ENCODE results near the gene NCAM2. TPM values are rescaled to one million over a fixed set of nuclear protein-coding genes. Genes with fewer than 3 reads are reported as not detected.
"Not testable (repeated sequence)": the region's sequence is repeated elsewhere in the genome, so short reads cannot be mapped to it uniquely, and the experiment has no call there.

NCAM2 gene
- total RNA-seq, 4 donors from 2014 or later, result 3.2 to 9.1 (median 4.6) TPM

DNA sequence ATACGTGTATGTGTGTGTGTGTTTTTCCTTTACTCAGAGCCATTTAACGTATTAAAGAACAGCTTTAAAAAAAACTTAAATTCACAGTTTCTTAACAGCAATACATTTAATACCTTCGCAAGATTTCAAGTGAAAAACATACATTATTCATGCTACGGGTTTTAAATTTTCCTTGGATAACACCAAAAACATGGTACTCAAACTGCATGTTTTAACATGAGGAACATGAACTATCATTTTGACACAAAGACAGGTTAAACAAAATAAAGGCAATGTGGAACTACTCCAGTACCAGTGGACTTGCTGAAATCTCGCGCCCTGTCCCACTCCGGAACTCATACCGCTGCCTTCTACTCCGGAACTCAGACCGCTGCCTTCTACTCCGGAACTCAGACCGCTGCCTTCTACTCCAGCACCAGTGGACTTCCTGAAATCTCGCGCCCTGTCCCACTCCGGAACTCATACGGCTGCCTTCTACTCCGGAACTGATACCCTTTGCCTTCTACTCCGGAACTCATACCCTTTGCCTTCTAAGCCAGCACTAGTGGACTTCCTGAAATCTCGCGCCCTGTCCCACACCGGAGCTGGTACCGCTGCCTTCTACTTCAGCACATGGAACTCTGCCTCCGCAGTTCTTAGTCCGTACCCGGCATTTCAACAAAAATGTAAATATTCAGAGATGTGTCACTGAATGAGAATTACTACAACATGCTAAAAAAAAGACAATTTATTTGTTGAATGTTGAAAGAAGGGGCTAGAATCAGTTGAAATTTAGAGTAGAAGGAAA, 148.6 kb downstream of the NCAM2 start:
- Histone ChIP-seq H3K4me3 (no peak overlapping the region), H3K36me3 (no peaks in the 10 kb centered on the region), H3K27ac (no peak overlapping the region), H3K9me3 (no peaks in the 10 kb centered on the region), H3K27me3 (no peaks in the 10 kb centered on the region), H3K4me1 (no peaks in the 10 kb centered on the region)
- 98% methylated on average over 15 to 22 of the region's 25 CpGs for WGBS, 2 donors (ENCODE audit: low coverage in 1 of 2)
- TF ChIP-seq EP300 (IDR thresholded peaks at IDR 0.05) (no peak), POLR2AphosphoS5 (IDR thresholded peaks at IDR 0.05) (no peak), POLR2A (IDR thresholded peaks at IDR 0.05) (no peak)
- TF ChIP-seq, protein P1, sequence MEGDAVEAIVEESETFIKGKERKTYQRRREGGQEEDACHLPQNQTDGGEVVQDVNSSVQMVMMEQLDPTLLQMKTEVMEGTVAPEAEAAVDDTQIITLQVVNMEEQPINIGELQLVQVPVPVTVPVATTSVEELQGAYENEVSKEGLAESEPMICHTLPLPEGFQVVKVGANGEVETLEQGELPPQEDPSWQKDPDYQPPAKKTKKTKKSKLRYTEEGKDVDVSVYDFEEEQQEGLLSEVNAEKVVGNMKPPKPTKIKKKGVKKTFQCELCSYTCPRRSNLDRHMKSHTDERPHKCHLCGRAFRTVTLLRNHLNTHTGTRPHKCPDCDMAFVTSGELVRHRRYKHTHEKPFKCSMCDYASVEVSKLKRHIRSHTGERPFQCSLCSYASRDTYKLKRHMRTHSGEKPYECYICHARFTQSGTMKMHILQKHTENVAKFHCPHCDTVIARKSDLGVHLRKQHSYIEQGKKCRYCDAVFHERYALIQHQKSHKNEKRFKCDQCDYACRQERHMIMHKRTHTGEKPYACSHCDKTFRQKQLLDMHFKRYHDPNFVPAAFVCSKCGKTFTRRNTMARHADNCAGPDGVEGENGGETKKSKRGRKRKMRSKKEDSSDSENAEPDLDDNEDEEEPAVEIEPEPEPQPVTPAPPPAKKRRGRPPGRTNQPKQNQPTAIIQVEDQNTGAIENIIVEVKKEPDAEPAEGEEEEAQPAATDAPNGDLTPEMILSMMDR (IDR thresholded peaks at IDR 0.05), result no peak
- ATAC-seq, result no peak

DNA sequence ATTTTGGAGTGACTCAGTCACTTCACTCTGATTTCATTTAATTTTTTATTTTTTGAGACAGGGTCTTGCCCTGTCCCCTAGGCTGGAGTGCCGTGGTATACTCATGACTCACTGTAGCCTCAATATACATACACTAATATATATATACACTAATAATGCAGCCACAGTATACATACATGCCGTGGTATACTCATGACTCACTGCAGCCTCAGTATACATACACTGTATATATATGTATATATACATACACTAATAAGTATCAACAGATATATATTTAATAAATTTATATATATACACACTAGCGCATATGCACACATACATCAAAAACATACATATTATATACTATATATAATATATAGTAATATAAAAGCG, 149.2 kb downstream of the NCAM2 start:
- Histone ChIP-seq H3K36me3 (no peaks in the 10 kb centered on the region), H3K9me3 (no peaks in the 10 kb centered on the region), H3K4me1 (no peaks in the 10 kb centered on the region), H3K27me3 (no peaks in the 10 kb centered on the region), H3K27ac (no peak overlapping the region), H3K4me3 (no peak overlapping the region)
- ATAC-seq, result no peak
- 90 to 98% methylated on average over 4 of the region's 4 CpGs for WGBS, 2 donors (ENCODE audit: low coverage in 1 of 2)
- TF ChIP-seq EP300 (IDR thresholded peaks at IDR 0.05) (no peak), POLR2A (IDR thresholded peaks at IDR 0.05) (no peak), POLR2AphosphoS5 (IDR thresholded peaks at IDR 0.05) (no peak)
- TF ChIP-seq, protein P1 (IDR thresholded peaks at IDR 0.05), result no peak

- Histone ChIP-seq H3K27me3 (no peaks in the 10 kb centered on the region), H3K27ac (no peak overlapping the region), H3K36me3 (no peaks in the 10 kb centered on the region), H3K4me3 (no peak overlapping the region), H3K4me1 (no peaks in the 10 kb centered on the region), H3K9me3 (no peaks in the 10 kb centered on the region)
- no peak for ATAC-seq
- TF ChIP-seq POLR2AphosphoS5 (IDR thresholded peaks at IDR 0.05), result no peak
- TF ChIP-seq, protein P1 (IDR thresholded peaks at IDR 0.05), result no peak
- TF ChIP-seq POLR2A (IDR thresholded peaks at IDR 0.05), result no peak
- no peak for TF ChIP-seq EP300 (IDR thresholded peaks at IDR 0.05)
Measured at GRCh38 chr21:21148009-21148408, 149.8 kb downstream of the NCAM2 start.

DNA sequence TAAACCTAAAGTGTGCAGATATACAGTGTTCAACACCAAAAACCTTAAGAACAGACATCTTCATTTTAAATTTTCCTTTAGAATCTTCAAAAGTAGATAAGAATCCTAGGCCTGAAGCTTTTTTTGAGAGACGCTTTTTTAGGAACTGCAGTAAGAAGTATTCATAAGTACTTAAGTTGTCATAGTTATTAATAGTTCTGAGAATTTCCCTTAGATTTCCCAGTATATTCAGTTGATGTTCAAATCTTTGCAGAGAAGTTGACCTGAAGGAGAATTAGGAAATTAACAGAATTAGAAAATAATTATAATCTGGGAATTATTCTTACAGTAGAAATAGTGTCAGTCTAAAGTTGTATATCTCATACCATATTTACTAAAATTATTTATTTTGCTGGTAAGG, 150.3 kb downstream of the NCAM2 start:
- no peak overlapping the region for H3K4me3 ChIP-seq
- H3K9me3 ChIP-seq, result no peaks in the 10 kb centered on the region
- H3K27ac ChIP-seq, result no peak overlapping the region
- H3K36me3 ChIP-seq, result no peaks in the 10 kb centered on the region
- H3K4me1 ChIP-seq, result no peaks in the 10 kb centered on the region
- H3K27me3 ChIP-seq, result no peaks in the 10 kb centered on the region
- no peak for ATAC-seq
- no peak for TF ChIP-seq POLR2A (IDR thresholded peaks at IDR 0.05)
- TF ChIP-seq EP300 (IDR thresholded peaks at IDR 0.05), result no peak
- no peak for TF ChIP-seq POLR2AphosphoS5 (IDR thresholded peaks at IDR 0.05)
- TF ChIP-seq, protein P1 (IDR thresholded peaks at IDR 0.05), result no peak
- 20 to 34% methylated on average over 1 of the region's 1 CpG for WGBS, 2 donors (ENCODE audit: low coverage in 1 of 2)

DNA sequence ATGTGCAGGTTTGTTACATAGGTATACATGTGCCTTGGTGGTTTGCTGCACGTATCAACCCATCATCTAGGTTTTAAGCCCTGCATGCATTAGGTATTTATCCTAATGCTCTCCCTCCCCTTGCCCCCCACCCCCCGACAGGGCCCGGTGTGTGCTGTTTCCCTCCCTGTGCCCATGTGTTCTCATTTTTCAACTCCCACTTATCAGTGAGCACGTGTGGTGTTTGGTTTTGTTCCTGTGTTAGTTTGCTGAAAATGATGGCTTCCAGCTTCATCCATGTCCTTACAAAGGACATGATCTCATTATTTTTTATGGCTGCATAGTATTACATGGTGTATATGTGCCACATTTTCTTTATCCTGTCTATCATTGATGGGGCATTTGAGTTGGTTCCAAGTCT, 151.2 kb downstream of the NCAM2 start:
- not testable (repeated sequence) for H3K4me1 ChIP-seq, H3K4me3 ChIP-seq, H3K9me3 ChIP-seq, H3K27me3 ChIP-seq, ATAC-seq, H3K36me3 ChIP-seq, H3K27ac ChIP-seq
- WGBS, 2 donors (ENCODE audit: low coverage in 1 of 2), result 67 to 80% methylated on average over 2 of the region's 4 CpGs
